ENCODE data around the gene OTOG.

Gene OTOG

GRCh38 chr11:17522655-17523054 lies 24.4 kb upstream of the OTOG start:
- no peak overlapping the region for H3K4me3 ChIP-seq (ENCODE audit: low read depth, low read length)
- TF ChIP-seq CTCF (IDR thresholded peaks at IDR 0.05; ENCODE audit: low read depth, low read length, missing control alignments): no peak
- in situ Hi-C loops (cut with HindIII; ENCODE audit: low sequenced_read_pairs): no loop called here

DNA sequence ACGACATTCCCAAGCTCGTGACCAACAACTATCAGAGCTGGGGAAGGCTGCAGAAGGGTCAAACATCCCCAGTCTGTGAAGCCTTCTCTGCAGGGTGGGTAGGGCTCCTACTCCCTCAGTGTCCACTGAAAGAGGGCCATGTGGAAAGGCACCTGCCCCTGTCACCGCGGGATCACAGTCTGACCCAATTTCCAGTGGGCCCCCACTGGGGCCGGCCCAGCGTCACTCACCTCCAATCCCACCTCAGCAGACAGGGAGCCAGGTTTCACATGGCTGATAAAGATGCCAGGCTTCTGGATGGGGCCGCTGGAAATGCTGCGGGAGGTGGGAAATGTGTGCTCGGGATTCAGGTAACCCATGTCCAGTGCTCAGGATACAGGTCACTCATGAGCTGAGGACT lies 22.8 kb upstream of the OTOG start:
- in situ Hi-C loops (cut with HindIII; ENCODE audit: low sequenced_read_pairs): no loop called here
- no peak for DNase-seq (ENCODE audit: low read depth)
- no peak overlapping the region for H3K4me3 ChIP-seq (ENCODE audit: low read depth, low read length)
- TF ChIP-seq CTCF (IDR thresholded peaks at IDR 0.05; ENCODE audit: low read depth, low read length, missing control alignments): no peak

More at GRCh38 chr11:17522655-17523054, 24.4 kb upstream of the OTOG start:
- DNase-seq (ENCODE audit: low read depth): no peak

- in situ Hi-C loops (cut with HindIII; ENCODE audit: low sequenced_read_pairs): no loop called here
- H3K4me3 ChIP-seq (ENCODE audit: low read depth, low read length): no peak overlapping the region
- DNase-seq (ENCODE audit: low read depth): no peak
- TF ChIP-seq CTCF (IDR thresholded peaks at IDR 0.05; ENCODE audit: low read depth, low read length, missing control alignments): no peak
These were observed 21.5 kb upstream of the OTOG start for GRCh38 chr11:17525570-17525969.

DNA sequence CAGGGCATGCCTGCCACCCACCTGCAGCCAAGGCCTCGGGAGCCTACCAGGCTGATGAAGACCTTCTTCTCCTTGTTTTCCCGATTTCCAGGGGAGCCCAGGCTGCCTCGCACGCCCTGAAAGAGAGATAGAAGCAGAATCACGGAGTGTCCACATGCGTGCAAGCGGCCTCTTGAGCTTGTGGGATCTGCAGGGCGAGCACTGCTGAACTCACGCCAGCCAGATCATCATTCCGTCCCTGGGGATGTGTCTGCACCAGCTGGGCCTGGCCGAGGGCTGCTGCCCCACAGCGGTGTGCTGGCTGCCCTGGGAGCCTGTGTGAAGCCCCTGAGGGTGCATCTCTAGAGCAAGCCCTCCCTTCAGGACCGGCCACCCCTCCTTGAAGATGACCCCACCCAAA lies 20.7 kb upstream of the OTOG start:
- H3K4me3 ChIP-seq (ENCODE audit: low read depth, low read length): no peak overlapping the region
- no peak for TF ChIP-seq CTCF (IDR thresholded peaks at IDR 0.05; ENCODE audit: low read depth, low read length, missing control alignments)
- in situ Hi-C loops (cut with HindIII; ENCODE audit: low sequenced_read_pairs): no loop called here
- no peak for DNase-seq (ENCODE audit: low read depth)

DNA sequence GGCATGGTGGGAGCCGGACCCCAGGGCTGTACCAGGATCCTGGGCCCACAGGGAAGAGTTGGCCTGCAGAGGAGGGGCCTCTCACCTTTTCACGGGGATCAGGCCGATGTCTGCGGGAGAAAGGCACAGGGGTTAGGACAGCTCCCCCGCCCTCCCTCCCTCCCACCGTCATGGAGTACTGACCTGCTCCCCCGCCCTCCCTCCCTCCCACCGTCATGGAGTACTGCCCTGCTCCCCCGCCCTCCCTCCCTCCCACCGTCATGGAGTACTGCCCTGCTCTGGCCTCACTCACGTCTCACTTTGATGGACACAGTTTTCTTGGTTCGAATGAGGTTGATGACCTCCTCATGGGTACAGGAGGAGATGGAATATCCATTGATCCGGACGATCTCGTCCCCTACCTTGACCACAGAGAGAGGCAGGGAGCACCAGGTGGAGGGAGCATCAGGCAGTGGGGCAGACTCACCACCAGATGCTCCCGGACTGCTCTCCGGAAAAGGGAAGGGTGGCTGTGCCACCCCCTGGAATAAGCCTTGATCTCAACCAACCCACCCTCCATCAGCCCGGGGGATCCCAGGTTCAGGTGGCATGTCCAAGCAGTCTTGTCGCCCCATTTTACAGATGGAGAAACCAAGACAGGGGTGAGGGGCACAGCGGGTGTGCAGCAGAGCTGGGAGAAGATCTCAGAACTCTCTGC lies 20.0 kb upstream of the OTOG start:
- no peak overlapping the region for H3K4me3 ChIP-seq (ENCODE audit: low read depth, low read length)
- no peak for TF ChIP-seq CTCF (IDR thresholded peaks at IDR 0.05; ENCODE audit: low read depth, low read length, missing control alignments)
- in situ Hi-C loops (cut with HindIII; ENCODE audit: low sequenced_read_pairs): no loop called here
- no peak for DNase-seq (ENCODE audit: low read depth)

GRCh38 chr11:17527628-17527995 lies 19.4 kb upstream of the OTOG start:
- no peak for TF ChIP-seq CTCF (IDR thresholded peaks at IDR 0.05; ENCODE audit: low read depth, low read length, missing control alignments)
- H3K4me3 ChIP-seq (ENCODE audit: low read depth, low read length): no peak overlapping the region
- in situ Hi-C loops (cut with HindIII; ENCODE audit: low sequenced_read_pairs): no loop called here

More at GRCh38 chr11:17527628-17527995, 19.4 kb upstream of the OTOG start:
- DNase-seq (ENCODE audit: low read depth): no peak
